Neural cell (in vitro differentiated cells): ENCODE measurements around the gene LRPPRC.

Experiments
- EP300 ChIP-seq: fragments of 450-650 bp; conservative IDR thresholded peaks from 2 replicates; pipeline ENCODE4 v1.6.1; 2014; ENCODE audit warnings: antibody characterized with exemption, mild to moderate bottlenecking, moderate library complexity; ENCODE audit not compliant: poor library complexity, severe bottlenecking
- EZH2 ChIP-seq: fragments of 200-600, 300-800 bp; shearing (Covaris generic), sonication (generic); IDR thresholded peaks from 2 replicates; pipeline ENCODE4 v1.6.1; 2014; ENCODE audit warnings: antibody characterized with exemption, low read length, borderline replicate concordance, mild to moderate bottlenecking; ENCODE audit not compliant: insufficient read depth, poor library complexity, severe bottlenecking
- MXI1 ChIP-seq: fragments of 450-650 bp; conservative IDR thresholded peaks from 2 replicates; pipeline ENCODE4 v1.6.1; 2014; ENCODE audit warnings: antibody characterized with exemption, mild to moderate bottlenecking; ENCODE audit not compliant: poor library complexity, severe bottlenecking
- POLR2AphosphoS5 ChIP-seq: IDR thresholded peaks from 2 replicates; pipeline ENCODE4 v1.6.1; 2012
- TF ChIP-seq, protein P1 (sequence below): fragments of 450-650 bp; IDR thresholded peaks from 2 replicates; pipeline ENCODE4 v1.5.1; 2014; ENCODE audit warnings: antibody characterized with exemption, mild to moderate bottlenecking, moderate library complexity; ENCODE audit not compliant: poor library complexity, severe bottlenecking
- TF ChIP-seq, protein P2 (sequence below): IDR thresholded peaks from 2 replicates; pipeline ENCODE4 v1.6.1; 2012; ENCODE audit warnings: borderline replicate concordance

DNA sequence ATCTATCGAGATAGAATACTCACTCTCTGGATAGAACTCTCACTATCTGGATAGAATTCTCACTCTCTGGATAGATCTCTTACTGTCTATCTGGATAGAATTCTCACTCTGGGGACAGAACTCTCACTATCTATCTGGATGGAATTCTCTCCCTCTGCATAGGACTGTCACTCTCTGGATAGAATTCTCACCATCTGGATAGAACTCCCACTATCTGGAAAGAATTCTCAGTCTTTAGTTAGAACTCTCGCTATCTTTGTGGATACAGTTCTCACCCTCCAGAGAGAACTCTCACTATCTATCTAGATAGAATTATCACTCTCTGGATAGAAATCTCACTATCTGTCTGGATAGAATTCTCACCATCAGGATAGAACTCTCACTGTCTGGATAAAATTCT, 140.5 kb downstream of the LRPPRC start:
- no peak for TF ChIP-seq EP300
- TF ChIP-seq, protein P1, sequence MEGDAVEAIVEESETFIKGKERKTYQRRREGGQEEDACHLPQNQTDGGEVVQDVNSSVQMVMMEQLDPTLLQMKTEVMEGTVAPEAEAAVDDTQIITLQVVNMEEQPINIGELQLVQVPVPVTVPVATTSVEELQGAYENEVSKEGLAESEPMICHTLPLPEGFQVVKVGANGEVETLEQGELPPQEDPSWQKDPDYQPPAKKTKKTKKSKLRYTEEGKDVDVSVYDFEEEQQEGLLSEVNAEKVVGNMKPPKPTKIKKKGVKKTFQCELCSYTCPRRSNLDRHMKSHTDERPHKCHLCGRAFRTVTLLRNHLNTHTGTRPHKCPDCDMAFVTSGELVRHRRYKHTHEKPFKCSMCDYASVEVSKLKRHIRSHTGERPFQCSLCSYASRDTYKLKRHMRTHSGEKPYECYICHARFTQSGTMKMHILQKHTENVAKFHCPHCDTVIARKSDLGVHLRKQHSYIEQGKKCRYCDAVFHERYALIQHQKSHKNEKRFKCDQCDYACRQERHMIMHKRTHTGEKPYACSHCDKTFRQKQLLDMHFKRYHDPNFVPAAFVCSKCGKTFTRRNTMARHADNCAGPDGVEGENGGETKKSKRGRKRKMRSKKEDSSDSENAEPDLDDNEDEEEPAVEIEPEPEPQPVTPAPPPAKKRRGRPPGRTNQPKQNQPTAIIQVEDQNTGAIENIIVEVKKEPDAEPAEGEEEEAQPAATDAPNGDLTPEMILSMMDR = no peak
- TF ChIP-seq POLR2AphosphoS5 = no peak
- TF ChIP-seq MXI1 = no peak
- TF ChIP-seq, protein P2, sequence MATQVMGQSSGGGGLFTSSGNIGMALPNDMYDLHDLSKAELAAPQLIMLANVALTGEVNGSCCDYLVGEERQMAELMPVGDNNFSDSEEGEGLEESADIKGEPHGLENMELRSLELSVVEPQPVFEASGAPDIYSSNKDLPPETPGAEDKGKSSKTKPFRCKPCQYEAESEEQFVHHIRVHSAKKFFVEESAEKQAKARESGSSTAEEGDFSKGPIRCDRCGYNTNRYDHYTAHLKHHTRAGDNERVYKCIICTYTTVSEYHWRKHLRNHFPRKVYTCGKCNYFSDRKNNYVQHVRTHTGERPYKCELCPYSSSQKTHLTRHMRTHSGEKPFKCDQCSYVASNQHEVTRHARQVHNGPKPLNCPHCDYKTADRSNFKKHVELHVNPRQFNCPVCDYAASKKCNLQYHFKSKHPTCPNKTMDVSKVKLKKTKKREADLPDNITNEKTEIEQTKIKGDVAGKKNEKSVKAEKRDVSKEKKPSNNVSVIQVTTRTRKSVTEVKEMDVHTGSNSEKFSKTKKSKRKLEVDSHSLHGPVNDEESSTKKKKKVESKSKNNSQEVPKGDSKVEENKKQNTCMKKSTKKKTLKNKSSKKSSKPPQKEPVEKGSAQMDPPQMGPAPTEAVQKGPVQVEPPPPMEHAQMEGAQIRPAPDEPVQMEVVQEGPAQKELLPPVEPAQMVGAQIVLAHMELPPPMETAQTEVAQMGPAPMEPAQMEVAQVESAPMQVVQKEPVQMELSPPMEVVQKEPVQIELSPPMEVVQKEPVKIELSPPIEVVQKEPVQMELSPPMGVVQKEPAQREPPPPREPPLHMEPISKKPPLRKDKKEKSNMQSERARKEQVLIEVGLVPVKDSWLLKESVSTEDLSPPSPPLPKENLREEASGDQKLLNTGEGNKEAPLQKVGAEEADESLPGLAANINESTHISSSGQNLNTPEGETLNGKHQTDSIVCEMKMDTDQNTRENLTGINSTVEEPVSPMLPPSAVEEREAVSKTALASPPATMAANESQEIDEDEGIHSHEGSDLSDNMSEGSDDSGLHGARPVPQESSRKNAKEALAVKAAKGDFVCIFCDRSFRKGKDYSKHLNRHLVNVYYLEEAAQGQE = no peak
- TF ChIP-seq EZH2 = no peak
